Liver (tissue), 3 donors: ENCODE results near the gene MTFR1L.

ENCODE experiments used
- CTCF ChIP-seq: fragments of 150-350 bp; IDR thresholded peaks from 2 replicates; pipeline ENCODE4 v1.5.1; 2017; ENCODE audit warnings: improper control_type of control experiment, low read depth, low read length; ENCODE audit not compliant: missing input control
- FOXA1 ChIP-seq: IDR thresholded peaks from 2 replicates; pipeline ENCODE4 v1.6.1; 2016; ENCODE audit warnings: antibody characterized with exemption
- GABPA ChIP-seq, 2 donors: IDR thresholded peaks in 1 of 2; conservative IDR thresholded peaks in 1 of 2; 2 replicates each; pipeline ENCODE4 v1.6.1; 2016; ENCODE audit warnings: antibody characterized with exemption in 2 of 2, mild to moderate bottlenecking in 1 of 2, moderate library complexity in 1 of 2
- NR2F2 ChIP-seq: IDR thresholded peaks from 2 replicates; pipeline ENCODE4 v1.6.1; 2016; ENCODE audit warnings: antibody characterized with exemption
- RAD21 ChIP-seq, 2 donors: IDR thresholded peaks; 2 replicates each; pipeline ENCODE4 v1.6.1; 2016; ENCODE audit warnings: antibody characterized with exemption in 2 of 2, mild to moderate bottlenecking in 2 of 2
- SP1 ChIP-seq: IDR thresholded peaks from 2 replicates; pipeline ENCODE4 v1.6.1; 2018; ENCODE audit warnings: antibody characterized with exemption, mild to moderate bottlenecking
- YY1 ChIP-seq: IDR thresholded peaks from 2 replicates; pipeline ENCODE4 v1.6.1; 2016; ENCODE audit warnings: antibody characterized with exemption, mild to moderate bottlenecking
- ZBTB33 ChIP-seq: IDR thresholded peaks from 2 replicates; pipeline ENCODE4 v1.6.1; 2016; ENCODE audit warnings: antibody characterized with exemption
- TF ChIP-seq, protein P1 (sequence below): IDR thresholded peaks from 2 replicates; pipeline ENCODE4 v1.6.1; 2016; ENCODE audit warnings: antibody characterized with exemption
- TF ChIP-seq, protein P2 (sequence below): IDR thresholded peaks from 2 replicates; pipeline ENCODE4 v1.6.1; 2016; ENCODE audit warnings: antibody characterized with exemption
- TF ChIP-seq, protein P3 (sequence below): IDR thresholded peaks from 2 replicates; pipeline ENCODE4 v1.6.1; 2016; ENCODE audit warnings: antibody characterized with exemption, mild to moderate bottlenecking
- donor health status: healthy.
- donor health status: healthy.

GRCh38 chr1:25828491-25828890 lies 8.7 kb downstream of the MTFR1L start:
- TF ChIP-seq CTCF (no peak), YY1 (no peak), FOXA1 (no peak), GABPA (IDR thresholded peaks at IDR 0.05 in 1 of 2, conservative IDR thresholded peaks at IDR 0.05 in 1 of 2) (no peak), NR2F2 (no peak), SP1 (no peak), ZBTB33 (no peak), RAD21 (IDR thresholded peaks at IDR 0.05) (no peak)
- TF ChIP-seq, protein P1, sequence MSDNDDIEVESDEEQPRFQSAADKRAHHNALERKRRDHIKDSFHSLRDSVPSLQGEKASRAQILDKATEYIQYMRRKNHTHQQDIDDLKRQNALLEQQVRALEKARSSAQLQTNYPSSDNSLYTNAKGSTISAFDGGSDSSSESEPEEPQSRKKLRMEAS, result no peak
- TF ChIP-seq, protein P2, sequence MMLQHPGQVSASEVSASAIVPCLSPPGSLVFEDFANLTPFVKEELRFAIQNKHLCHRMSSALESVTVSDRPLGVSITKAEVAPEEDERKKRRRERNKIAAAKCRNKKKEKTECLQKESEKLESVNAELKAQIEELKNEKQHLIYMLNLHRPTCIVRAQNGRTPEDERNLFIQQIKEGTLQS, result no peak
- TF ChIP-seq, protein P3, sequence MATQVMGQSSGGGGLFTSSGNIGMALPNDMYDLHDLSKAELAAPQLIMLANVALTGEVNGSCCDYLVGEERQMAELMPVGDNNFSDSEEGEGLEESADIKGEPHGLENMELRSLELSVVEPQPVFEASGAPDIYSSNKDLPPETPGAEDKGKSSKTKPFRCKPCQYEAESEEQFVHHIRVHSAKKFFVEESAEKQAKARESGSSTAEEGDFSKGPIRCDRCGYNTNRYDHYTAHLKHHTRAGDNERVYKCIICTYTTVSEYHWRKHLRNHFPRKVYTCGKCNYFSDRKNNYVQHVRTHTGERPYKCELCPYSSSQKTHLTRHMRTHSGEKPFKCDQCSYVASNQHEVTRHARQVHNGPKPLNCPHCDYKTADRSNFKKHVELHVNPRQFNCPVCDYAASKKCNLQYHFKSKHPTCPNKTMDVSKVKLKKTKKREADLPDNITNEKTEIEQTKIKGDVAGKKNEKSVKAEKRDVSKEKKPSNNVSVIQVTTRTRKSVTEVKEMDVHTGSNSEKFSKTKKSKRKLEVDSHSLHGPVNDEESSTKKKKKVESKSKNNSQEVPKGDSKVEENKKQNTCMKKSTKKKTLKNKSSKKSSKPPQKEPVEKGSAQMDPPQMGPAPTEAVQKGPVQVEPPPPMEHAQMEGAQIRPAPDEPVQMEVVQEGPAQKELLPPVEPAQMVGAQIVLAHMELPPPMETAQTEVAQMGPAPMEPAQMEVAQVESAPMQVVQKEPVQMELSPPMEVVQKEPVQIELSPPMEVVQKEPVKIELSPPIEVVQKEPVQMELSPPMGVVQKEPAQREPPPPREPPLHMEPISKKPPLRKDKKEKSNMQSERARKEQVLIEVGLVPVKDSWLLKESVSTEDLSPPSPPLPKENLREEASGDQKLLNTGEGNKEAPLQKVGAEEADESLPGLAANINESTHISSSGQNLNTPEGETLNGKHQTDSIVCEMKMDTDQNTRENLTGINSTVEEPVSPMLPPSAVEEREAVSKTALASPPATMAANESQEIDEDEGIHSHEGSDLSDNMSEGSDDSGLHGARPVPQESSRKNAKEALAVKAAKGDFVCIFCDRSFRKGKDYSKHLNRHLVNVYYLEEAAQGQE, result no peak
